Subcutaneous abdominal adipose tissue (tissue), 5 donors: ENCODE measurements around the gene KRTAP10-3.
"Not testable (repeated sequence)": the region's sequence is repeated elsewhere in the genome, so short reads cannot be mapped to it uniquely, and the experiment has no call there.

Experiments
- H3K27ac ChIP-seq: one replicate; pipeline ENCODE4 v1.7.0; 2013; ENCODE audit warnings: low read depth, mild to moderate bottlenecking, inconsistent platforms, low read length, moderate library complexity
- H3K27me3 ChIP-seq, 5 donors: one replicate each; pipeline ENCODE4 v1.7.0; 2013; ENCODE audit warnings: low read length in 5 of 5, inconsistent platforms in 1 of 5; ENCODE audit not compliant: control insufficient read depth in 5 of 5, insufficient read depth in 4 of 5
- H3K36me3 ChIP-seq, 5 donors: one replicate each; pipeline ENCODE4 v1.7.0; 2013; ENCODE audit warnings: low read length in 5 of 5; ENCODE audit not compliant: control insufficient read depth in 5 of 5, insufficient read depth in 5 of 5
- H3K4me1 ChIP-seq, 5 donors: one replicate each; pipeline ENCODE4 v1.7.0; 2013; ENCODE audit warnings: low read length in 5 of 5, mild to moderate bottlenecking in 3 of 5, moderate library complexity in 1 of 5; ENCODE audit not compliant: control insufficient read depth in 5 of 5, insufficient read depth in 5 of 5
- H3K4me3 ChIP-seq, 5 donors: one replicate each; pipeline ENCODE4 v1.7.0; 2013; ENCODE audit warnings: low read length in 5 of 5, low read depth in 1 of 5
- H3K9ac ChIP-seq, 5 donors: one replicate each; pipeline ENCODE4 v1.7.0; 2013; ENCODE audit warnings: low read length in 5 of 5, mild to moderate bottlenecking in 4 of 5, moderate library complexity in 3 of 5
- H3K9me3 ChIP-seq, 5 donors: one replicate each; pipeline ENCODE4 v1.7.0; 2013; ENCODE audit warnings: low read length in 5 of 5; ENCODE audit not compliant: control insufficient read depth in 5 of 5
- donor health status: healthy.
- donor health status: healthy.
- donor health status: healthy.
- donor health status: healthy.
- donor health status: healthy.

The KRTAP10-3 gene

GRCh38 chr21:44558695-44559094 lies at the start of gene KRTAP10-3:
TSS of gene KRTAP10-3 (minus strand) at chr21:44558795. CDS start at chr21:44558715, 80 bp downstream.
- Histone ChIP-seq H3K27ac (no peak within 1 kb of the TSS), H3K4me3 (no peak within 1 kb of the TSS), H3K27me3 (peaks cover 10 to 34% (median 27%) of the 10 kb centered on the region in 5 donors), H3K9ac (no peak within 1 kb of the TSS), H3K9me3 (peaks cover 0 to 7% (median 3%) of the 10 kb centered on the region in 5 donors), H3K4me1 (no peaks in the 10 kb centered on the region), H3K36me3 (no peaks in the 10 kb centered on the region)

GRCh38 chr21:44606495-44606894 lies 47.9 kb upstream of the KRTAP10-3 start:
- Histone ChIP-seq H3K36me3 (no peaks in the 10 kb centered on the region), H3K27me3 (peaks cover 8 to 20% (median 13%) of the 10 kb centered on the region in 5 donors), H3K9me3 (peaks cover 2 to 25% (median 15%) of the 10 kb centered on the region in 5 donors), H3K4me3 (no peak overlapping the region), H3K9ac (no peak overlapping the region), H3K27ac (no peak overlapping the region), H3K4me1 (no peaks in the 10 kb centered on the region)

GRCh38 chr21:44603911-44604310 lies 45.3 kb upstream of the KRTAP10-3 start:
- peaks cover 0 to 5% (median 2%) of the 10 kb centered on the region in 5 donors for H3K9me3 ChIP-seq
- H3K9ac ChIP-seq, result no peak overlapping the region
- H3K36me3 ChIP-seq, result no peaks in the 10 kb centered on the region
- peaks cover 9 to 36% (median 20%) of the 10 kb centered on the region in 5 donors for H3K27me3 ChIP-seq
- no peaks in the 10 kb centered on the region for H3K4me1 ChIP-seq
- H3K27ac ChIP-seq, result no peak overlapping the region
- H3K4me3 ChIP-seq, result no peak overlapping the region

- Histone ChIP-seq H3K4me3 (no peak overlapping the region), H3K36me3 (no peaks in the 10 kb centered on the region), H3K27me3 (peaks cover 9 to 36% (median 20%) of the 10 kb centered on the region in 5 donors), H3K9ac (no peak overlapping the region), H3K4me1 (no peaks in the 10 kb centered on the region), H3K27ac (no peak overlapping the region), H3K9me3 (peaks cover 0 to 5% (median 0%) of the 10 kb centered on the region in 5 donors)
Observed at GRCh38 chr21:44603109-44603875, 44.7 kb upstream of the KRTAP10-3 start.

- no peaks in the 10 kb centered on the region for H3K36me3 ChIP-seq
- no peaks in the 10 kb centered on the region for H3K4me1 ChIP-seq
- H3K9ac ChIP-seq, result no peak overlapping the region
- H3K27ac ChIP-seq, result no peak overlapping the region
- peaks cover 0 to 5% (median 0%) of the 10 kb centered on the region in 5 donors for H3K9me3 ChIP-seq
- no peak overlapping the region for H3K4me3 ChIP-seq
- H3K27me3 ChIP-seq, result peaks cover 9 to 36% (median 20%) of the 10 kb centered on the region in 5 donors
Observed at GRCh38 chr21:44602463-44602850, 43.9 kb upstream of the KRTAP10-3 start.

- H3K9me3 ChIP-seq, result peaks cover 0 to 5% (median 0%) of the 10 kb centered on the region in 5 donors
- H3K27me3 ChIP-seq, result peaks cover 9 to 36% (median 20%) of the 10 kb centered on the region in 5 donors
- no peaks in the 10 kb centered on the region for H3K4me1 ChIP-seq
Observed at GRCh38 chr21:44601596-44602462, 43.2 kb upstream of the KRTAP10-3 start.

GRCh38 chr21:44601091-44601490 lies 42.5 kb upstream of the KRTAP10-3 start:
- H3K4me3 ChIP-seq, H3K9me3 ChIP-seq, H3K27ac ChIP-seq, H3K4me1 ChIP-seq, H3K36me3 ChIP-seq, H3K9ac ChIP-seq: not testable (repeated sequence)
- peaks cover 9 to 36% (median 20%) of the 10 kb centered on the region in 5 donors for H3K27me3 ChIP-seq

More at GRCh38 chr21:44601596-44602462, 43.2 kb upstream of the KRTAP10-3 start:
- H3K36me3 ChIP-seq, result no peaks in the 10 kb centered on the region
- H3K9ac ChIP-seq, result no peak overlapping the region
- no peak overlapping the region for H3K4me3 ChIP-seq
- no peak overlapping the region for H3K27ac ChIP-seq

GRCh38 chr21:44600118-44600978 lies 41.8 kb upstream of the KRTAP10-3 start, which contains the start of gene KRTAP10-7:
TSS of gene KRTAP10-7 (plus strand) at chr21:44600597. CDS start at chr21:44600622, 25 bp downstream.
- H3K4me1 ChIP-seq, H3K9me3 ChIP-seq, H3K9ac ChIP-seq, H3K4me3 ChIP-seq, H3K36me3 ChIP-seq, H3K27ac ChIP-seq: not testable (repeated sequence)
- H3K27me3 ChIP-seq, result peaks cover 9 to 36% (median 20%) of the 10 kb centered on the region in 5 donors

- H3K36me3 ChIP-seq, result no peaks in the 10 kb centered on the region
- peaks cover 0 to 5% (median 0%) of the 10 kb centered on the region in 5 donors for H3K9me3 ChIP-seq
- H3K27me3 ChIP-seq, result peaks cover 9 to 36% (median 20%) of the 10 kb centered on the region in 5 donors
- H3K4me3 ChIP-seq, result no peak overlapping the region
- no peak overlapping the region for H3K27ac ChIP-seq
- no peak overlapping the region for H3K9ac ChIP-seq
- H3K4me1 ChIP-seq, result no peaks in the 10 kb centered on the region
Observed at GRCh38 chr21:44599264-44600029, 40.9 kb upstream of the KRTAP10-3 start.
